ENCODE measurements around the gene ZNF488. TPM values are rescaled to one million over a fixed set of nuclear protein-coding genes. Genes with fewer than 3 reads are reported as not detected.

The ZNF488 gene
- total RNA-seq, 4 donors from 2014 or later: 4.1 to 23.5 (median 16.1) TPM

GRCh38 chr10:47404446-47404845 lies 20.4 kb upstream of the ZNF488 start:
- H3K36me3 ChIP-seq: no peaks in the 10 kb centered on the region
- no peaks in the 10 kb centered on the region for H3K9me3 ChIP-seq
- DNase-seq: no peak
- H3K27me3 ChIP-seq: no peaks in the 10 kb centered on the region
- H3K4me3 ChIP-seq: no peak overlapping the region
- no peak overlapping the region for H3K27ac ChIP-seq
- H3K4me1 ChIP-seq: peaks cover 0 to 13% (median 1%) of the 10 kb centered on the region in 4 donors
- TF ChIP-seq CTCF (IDR thresholded peaks at IDR 0.05) (no peak), POLR2A (IDR thresholded peaks at IDR 0.05) (no peak)

DNA sequence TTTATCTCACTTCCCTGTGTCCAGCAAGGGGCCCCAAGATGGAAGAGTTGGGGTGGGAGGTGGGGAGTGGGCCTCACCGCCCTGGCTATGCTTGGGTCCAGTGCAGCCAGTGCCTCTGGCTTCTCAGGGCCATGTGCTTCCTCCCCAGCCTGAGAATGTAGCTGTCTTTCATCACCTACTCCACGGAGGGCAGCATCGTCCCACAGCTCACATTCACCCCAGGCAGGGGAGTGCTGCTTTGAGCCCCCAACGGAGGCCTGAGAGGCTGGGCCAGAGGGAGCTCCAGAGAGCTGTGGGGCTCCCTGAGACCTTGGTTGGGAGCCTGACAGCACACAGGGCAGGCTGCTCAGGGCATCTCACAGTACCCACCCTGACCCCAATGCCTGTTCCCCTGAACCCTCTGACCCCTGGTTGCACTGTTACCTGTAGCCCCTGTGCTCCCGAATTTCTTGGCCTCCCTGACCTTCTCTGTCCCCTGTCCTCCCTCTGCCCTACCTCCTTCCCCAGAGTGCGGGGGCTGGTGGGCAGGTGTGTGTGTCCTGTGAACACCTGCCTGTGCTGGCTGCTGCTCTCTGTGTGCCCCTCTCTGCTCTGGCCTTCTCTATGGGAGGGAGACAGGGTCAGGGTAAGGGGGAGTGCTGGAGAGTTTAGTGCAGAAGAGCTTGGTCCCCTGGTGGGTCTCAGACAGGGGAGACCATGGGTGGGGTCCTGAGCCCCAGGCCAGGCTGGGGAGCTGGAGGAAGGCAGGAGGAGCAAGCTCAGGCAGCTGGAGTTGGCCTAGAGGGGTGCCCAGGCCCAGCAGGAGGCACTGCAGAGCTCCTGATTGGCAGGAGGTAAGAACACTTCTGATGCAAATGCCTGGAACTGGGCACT lies 19.6 kb upstream of the ZNF488 start:
- Histone ChIP-seq H3K9me3 (no peaks in the 10 kb centered on the region), H3K27ac (no peak overlapping the region), H3K27me3 (no peaks in the 10 kb centered on the region), H3K4me1 (peaks cover 0 to 13% (median 1%) of the 10 kb centered on the region in 4 donors), H3K4me3 (no peak overlapping the region), H3K36me3 (no peaks in the 10 kb centered on the region)
- TF ChIP-seq POLR2A (IDR thresholded peaks at IDR 0.05) (no peak), CTCF (IDR thresholded peaks at IDR 0.05) (no peak)
- no peak for DNase-seq

DNA sequence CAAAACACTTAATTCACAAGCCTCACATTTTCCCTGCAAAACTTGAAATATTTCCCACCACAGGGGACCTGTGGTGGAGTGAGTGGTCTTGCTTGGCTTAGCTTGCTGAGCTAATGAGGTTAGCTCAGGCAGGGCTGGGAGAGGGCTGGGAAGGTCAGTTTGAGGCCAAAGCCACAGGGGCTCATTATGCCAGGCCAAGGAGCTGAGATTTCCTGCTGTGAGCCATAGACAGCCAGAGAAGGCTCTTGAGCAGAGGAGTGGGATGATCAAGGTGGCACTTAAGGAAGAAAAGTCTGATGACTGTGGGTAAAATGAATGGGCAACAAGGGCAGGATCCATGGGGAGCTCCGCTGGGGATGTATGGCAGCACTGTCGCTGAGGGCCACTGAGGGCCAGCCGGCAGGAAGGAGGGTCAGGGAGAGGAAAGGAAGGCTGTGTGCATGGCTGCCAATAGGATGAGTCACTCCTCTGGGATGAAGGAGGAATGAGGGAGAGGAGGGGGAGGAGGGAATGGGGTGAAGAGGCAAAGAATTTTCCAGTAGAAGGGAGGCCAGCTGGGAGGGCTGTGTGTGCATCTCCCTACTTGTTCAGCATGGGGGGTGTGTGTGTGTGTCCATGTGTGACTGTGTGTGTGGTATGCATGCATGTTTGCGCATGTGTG lies 18.7 kb upstream of the ZNF488 start:
- H3K4me3 ChIP-seq: no peak overlapping the region
- no peaks in the 10 kb centered on the region for H3K9me3 ChIP-seq
- no peak overlapping the region for H3K27ac ChIP-seq
- peaks cover 0 to 13% (median 1%) of the 10 kb centered on the region in 4 donors for H3K4me1 ChIP-seq
- TF ChIP-seq POLR2A (IDR thresholded peaks at IDR 0.05) (no peak), CTCF (IDR thresholded peaks at IDR 0.05) (no peak)
- peak in 2 of 3 donors; percentile 47 to 62 for DNase-seq
- H3K27me3 ChIP-seq: no peaks in the 10 kb centered on the region
- H3K36me3 ChIP-seq: no peaks in the 10 kb centered on the region

DNA sequence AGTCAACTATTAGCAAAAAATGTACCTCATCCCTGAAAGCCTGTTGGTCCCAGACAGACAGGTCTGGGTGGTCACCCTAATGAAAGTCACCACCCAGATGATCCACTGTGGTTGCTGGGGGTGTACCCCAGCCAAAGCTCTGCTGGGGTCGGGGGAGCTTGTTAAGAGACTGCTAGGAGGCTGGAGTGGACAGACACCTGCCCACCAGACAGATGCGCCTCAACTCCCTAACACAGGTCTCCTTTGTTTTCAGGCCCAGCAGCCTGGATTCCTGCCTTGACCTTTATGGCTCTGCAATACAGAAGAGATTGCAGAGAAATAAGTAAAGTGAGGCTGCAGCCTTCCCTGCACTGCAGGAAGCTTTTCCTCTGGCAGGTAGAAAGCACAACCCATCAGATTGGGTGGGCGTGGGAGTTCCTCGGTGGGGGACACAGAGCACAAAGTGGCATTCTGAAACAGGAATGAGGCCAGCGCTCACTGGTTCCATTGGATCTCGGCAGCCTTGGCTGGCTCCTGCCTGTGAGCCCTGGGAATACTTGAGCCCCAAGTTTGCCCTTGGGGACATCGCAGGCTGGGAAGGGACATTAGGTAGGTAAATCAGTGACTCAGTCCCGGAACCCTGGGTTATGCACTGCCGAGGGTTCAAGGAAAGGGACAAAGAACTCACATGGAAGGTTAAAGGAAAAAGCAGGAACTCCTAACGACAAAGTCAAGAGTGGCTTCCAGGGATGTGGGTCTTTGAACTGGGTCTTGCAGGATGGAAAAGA lies 18.0 kb upstream of the ZNF488 start:
- no peaks in the 10 kb centered on the region for H3K9me3 ChIP-seq
- peaks cover 0 to 13% (median 0%) of the 10 kb centered on the region in 4 donors for H3K4me1 ChIP-seq
- H3K4me3 ChIP-seq: no peak overlapping the region
- no peaks in the 10 kb centered on the region for H3K27me3 ChIP-seq
- peak in 1 of 3 donors; percentile 30 for DNase-seq
- H3K36me3 ChIP-seq: no peaks in the 10 kb centered on the region
- TF ChIP-seq POLR2A (IDR thresholded peaks at IDR 0.05): no peak
- TF ChIP-seq CTCF (IDR thresholded peaks at IDR 0.05): no peak
- no peak overlapping the region for H3K27ac ChIP-seq

DNA sequence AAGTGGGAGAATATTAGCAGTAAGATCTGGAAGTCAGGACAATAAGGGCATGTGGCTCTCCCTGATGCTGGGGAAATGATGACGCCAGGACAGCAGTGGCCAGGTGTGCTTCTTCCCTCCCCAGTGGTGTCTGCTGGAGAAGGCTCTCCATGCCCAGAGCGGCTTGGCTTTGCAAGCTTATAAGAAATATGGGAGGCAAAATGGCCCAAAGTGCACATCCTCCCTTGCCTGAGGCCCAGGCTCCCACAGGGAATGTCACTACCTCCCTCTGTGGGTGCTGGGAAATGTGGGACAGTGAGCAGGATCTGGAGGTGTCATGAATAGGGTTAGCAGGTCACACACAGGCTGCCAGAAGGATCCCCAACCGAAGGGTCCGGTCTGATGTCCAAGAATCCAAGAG lies 17.1 kb upstream of the ZNF488 start:
- Histone ChIP-seq H3K36me3 (no peaks in the 10 kb centered on the region), H3K4me3 (no peak overlapping the region), H3K9me3 (no peaks in the 10 kb centered on the region), H3K27me3 (no peaks in the 10 kb centered on the region), H3K4me1 (peaks cover 0 to 9% (median 0%) of the 10 kb centered on the region in 4 donors), H3K27ac (no peak overlapping the region)
- TF ChIP-seq POLR2A (IDR thresholded peaks at IDR 0.05) (no peak), CTCF (IDR thresholded peaks at IDR 0.05) (no peak)
- peak in 1 of 3 donors; percentile 27 for DNase-seq

Measured in Peyer's patch (tissue), 4 donors.